Epithelial cell of prostate (primary cell): ENCODE data around the gene CISH.
A peak's percentile ranks its signal among the peaks of the same experiment; 100 is the strongest.

Experiments
- DNase-seq: peaks from one replicate; pipeline ENCODE4 v3.0.0-alpha.2; 2011; ENCODE audit warnings: low read depth, low spot score
- H3K27ac ChIP-seq: fragments of 450-650 bp; 2 replicates; pipeline ENCODE4 v1.5.1; 2017; ENCODE audit warnings: mild to moderate bottlenecking

The CISH gene

GRCh38 chr3:50575372-50575771, 36.2 kb downstream of the CISH start:
- DNase-seq, result no peak
- H3K27ac ChIP-seq, result no peak overlapping the region

GRCh38 chr3:50574444-50574831, 37.1 kb downstream of the CISH start:
- no peak overlapping the region for H3K27ac ChIP-seq
- no peak for DNase-seq

GRCh38 chr3:50573566-50574443, 37.8 kb downstream of the CISH start:
- no peak overlapping the region for H3K27ac ChIP-seq
- no peak for DNase-seq

GRCh38 chr3:50572801-50573371, 38.7 kb downstream of the CISH start:
- H3K27ac ChIP-seq, result no peak overlapping the region
- no peak for DNase-seq

- no peak for DNase-seq
- H3K27ac ChIP-seq, result no peak overlapping the region
Measured at GRCh38 chr3:50572158-50572557, 39.4 kb downstream of the CISH start.

- DNase-seq, result no peak
- H3K27ac ChIP-seq, result no peak overlapping the region
Measured at GRCh38 chr3:50571486-50571885, 40.1 kb downstream of the CISH start.

GRCh38 chr3:50570508-50571279, 40.9 kb downstream of the CISH start:
- no peak overlapping the region for H3K27ac ChIP-seq
- DNase-seq, result no peak

GRCh38 chr3:50568947-50569749, 42.4 kb downstream of the CISH start, which contains the start of gene HEMK1:
Gene HEMK1, plus strand, starts transcription at chr3:50569522. Its CDS starts 1,583 bp downstream, at chr3:50571105.
- peak within 1 kb of the TSS; percentile 75 for H3K27ac ChIP-seq
- DNase-seq, result peak; percentile 60

- H3K27ac ChIP-seq, result peak within 1 kb of the TSS; percentile 75
Measured at GRCh38 chr3:50567386-50568167, 44.0 kb downstream of the CISH start, which contains the start of gene C3orf18. Gene C3orf18, minus strand, starts transcription at chr3:50567747. Its CDS starts 2,048 bp downstream, at chr3:50565699.

GRCh38 chr3:50567011-50567385, 44.6 kb downstream of the CISH start:
- H3K27ac ChIP-seq, result no peak overlapping the region

More at GRCh38 chr3:50567386-50568167, 44.0 kb downstream of the CISH start, which contains the start of gene C3orf18:
- no peak for DNase-seq

GRCh38 chr3:50564321-50564720, 47.3 kb downstream of the CISH start:
- H3K27ac ChIP-seq, result no peak overlapping the region
- DNase-seq, result no peak

More at GRCh38 chr3:50567011-50567385, 44.6 kb downstream of the CISH start:
- DNase-seq, result no peak

- no peak for DNase-seq
- H3K27ac ChIP-seq, result no peak overlapping the region
Measured at GRCh38 chr3:50563867-50564266, 47.7 kb downstream of the CISH start.

- no peak overlapping the region for H3K27ac ChIP-seq
- peak; percentile 54 for DNase-seq
Measured at GRCh38 chr3:50562861-50563260, 48.7 kb downstream of the CISH start.

- no peak for DNase-seq
- H3K27ac ChIP-seq, result no peak overlapping the region
Measured at GRCh38 chr3:50559702-50560101, 51.9 kb downstream of the CISH start.

- no peak overlapping the region for H3K27ac ChIP-seq
- no peak for DNase-seq
Measured at GRCh38 chr3:50557915-50558314, 53.7 kb downstream of the CISH start.

- H3K27ac ChIP-seq, result no peak overlapping the region
- DNase-seq, result no peak
Measured at GRCh38 chr3:50557106-50557505, 54.5 kb downstream of the CISH start.
